H9 (cell line): Measurements from ENCODE around the gene FSIP1. TPM values are rescaled to one million over a fixed set of nuclear protein-coding genes. Genes with fewer than 3 reads are reported as not detected.

Source experiments
- DNase-seq: peaks from one replicate; pipeline ENCODE4 v3.0.0-alpha.2; 2017
- H2AFZ ChIP-seq: one replicate; pipeline ENCODE4 v1.6.1; 2013; ENCODE audit warnings: mild to moderate bottlenecking, low read length, control low read depth, moderate library complexity
- H2AK5ac ChIP-seq: 2 replicates; pipeline ENCODE4 v1.6.1; 2013; ENCODE audit warnings: low read length, control low read depth, mixed read lengths; ENCODE audit not compliant: insufficient read length
- H2BK120ac ChIP-seq: one replicate; pipeline ENCODE4 v1.6.1; 2013; ENCODE audit warnings: low read depth, mild to moderate bottlenecking, low read length, control low read depth, inconsistent platforms; ENCODE audit not compliant: poor library complexity, severe bottlenecking
- H2BK12ac ChIP-seq: 2 replicates; pipeline ENCODE4 v1.6.1; 2013; ENCODE audit warnings: low read length, control low read depth, mixed read lengths, low read depth; ENCODE audit not compliant: insufficient read length
- H2BK15ac ChIP-seq: 2 replicates; pipeline ENCODE4 v1.6.1; 2013; ENCODE audit warnings: low read depth, low read length, control low read depth
- H2BK20ac ChIP-seq: one replicate; pipeline ENCODE4 v1.6.1; 2013; ENCODE audit warnings: low read depth, mild to moderate bottlenecking, low read length, control low read depth, inconsistent platforms; ENCODE audit not compliant: poor library complexity, severe bottlenecking
- H2BK5ac ChIP-seq: 2 replicates; pipeline ENCODE4 v1.6.1; 2013; ENCODE audit warnings: low read length, control low read depth, mixed read lengths; ENCODE audit not compliant: insufficient read length
- H3K14ac ChIP-seq: 2 replicates; pipeline ENCODE4 v1.6.1; 2013; ENCODE audit warnings: low read length, control low read depth; ENCODE audit not compliant: insufficient read depth
- H3K18ac ChIP-seq: 2 replicates; pipeline ENCODE4 v1.6.1; 2013; ENCODE audit warnings: low read depth, mild to moderate bottlenecking, mixed read lengths, low read length, control low read depth; ENCODE audit not compliant: insufficient read length
- H3K23ac ChIP-seq: 2 replicates; pipeline ENCODE4 v1.6.1; 2013; ENCODE audit warnings: low read length, control low read depth, mixed read lengths, low read depth; ENCODE audit not compliant: insufficient read length
- H3K23me2 ChIP-seq: 2 replicates; pipeline ENCODE4 v1.6.1; 2013; ENCODE audit warnings: low read depth, mild to moderate bottlenecking, mixed read lengths, low read length, control low read depth; ENCODE audit not compliant: insufficient read length, poor library complexity, severe bottlenecking
- H3K27ac ChIP-seq: 2 replicates; pipeline ENCODE4 v1.5.1; 2013; ENCODE audit warnings: low read length, control low read depth, mixed read lengths, low read depth; ENCODE audit not compliant: insufficient read length
- H3K27me3 ChIP-seq: 2 replicates; pipeline ENCODE4 v1.6.1; 2013; ENCODE audit warnings: low read length, control low read depth, inconsistent platforms; ENCODE audit not compliant: insufficient read depth
- H3K4ac ChIP-seq: 2 replicates; pipeline ENCODE4 v1.6.1; 2013; ENCODE audit warnings: low read depth, mild to moderate bottlenecking, control low read depth, inconsistent platforms, low read length, moderate library complexity
- H3K4me1 ChIP-seq: 2 replicates; pipeline ENCODE4 v1.6.1; 2013; ENCODE audit warnings: low read length, control low read depth, inconsistent platforms; ENCODE audit not compliant: insufficient read depth
- H3K4me2 ChIP-seq: 2 replicates; pipeline ENCODE4 v1.6.1; 2013; ENCODE audit warnings: low read length, control low read depth, mixed read lengths; ENCODE audit not compliant: insufficient read length, insufficient read depth
- H3K56ac ChIP-seq: 2 replicates; pipeline ENCODE4 v1.6.1; 2013; ENCODE audit warnings: low read depth, mild to moderate bottlenecking, mixed read lengths, low read length, control low read depth; ENCODE audit not compliant: insufficient read length
- H3K79me1 ChIP-seq: 2 replicates; pipeline ENCODE4 v1.6.1; 2013; ENCODE audit warnings: low read depth, mild to moderate bottlenecking, moderate library complexity, low read length, control low read depth, inconsistent platforms; ENCODE audit not compliant: insufficient read depth, poor library complexity, severe bottlenecking
- H3K79me2 ChIP-seq: 2 replicates; pipeline ENCODE4 v1.6.1; 2013; ENCODE audit warnings: low read length, control low read depth, inconsistent platforms; ENCODE audit not compliant: insufficient read depth
- H3K9ac ChIP-seq: 2 replicates; pipeline ENCODE4 v1.6.1; 2013; ENCODE audit warnings: low read length, control low read depth, mixed read lengths; ENCODE audit not compliant: insufficient read length; ENCODE audit errors: extremely low read depth
- H3K9me3 ChIP-seq: one replicate; pipeline ENCODE4 v1.6.1; 2013; ENCODE audit warnings: low read depth, low read length, inconsistent platforms; ENCODE audit not compliant: control insufficient read depth
- H3T11ph ChIP-seq: one replicate; pipeline ENCODE4 v1.6.1; 2013; ENCODE audit warnings: mild to moderate bottlenecking, low read length, control low read depth, inconsistent platforms
- H4K20me1 ChIP-seq: one replicate; pipeline ENCODE4 v1.6.1; 2013; ENCODE audit not compliant: control insufficient read depth, insufficient read length, insufficient read depth
- H4K5ac ChIP-seq: 2 replicates; pipeline ENCODE4 v1.6.1; 2013; ENCODE audit warnings: low read depth, mild to moderate bottlenecking, mixed read lengths, low read length, control low read depth; ENCODE audit not compliant: insufficient read length
- H4K8ac ChIP-seq: replicated peaks from 2 replicates; pipeline ENCODE4 v1.6.1; 2013; ENCODE audit warnings: low read length, control low read depth, mixed read lengths, low read depth; ENCODE audit not compliant: insufficient read length
- H4K91ac ChIP-seq: 2 replicates; pipeline ENCODE4 v1.6.1; 2013; ENCODE audit warnings: low read depth, mild to moderate bottlenecking, moderate library complexity, mixed read lengths, low read length, control low read depth; ENCODE audit not compliant: insufficient read length
- H3K27ac Mint-ChIP-seq, 3 experiments: 2 replicates in 2 of 3; 3 replicates in 1 of 3; pipeline ENCODE4 v1.8.0; 2020 to 2021; ENCODE audit warnings: mixed read lengths in 3 of 3, mild to moderate bottlenecking in 1 of 3, moderate library complexity in 1 of 3
- H3K27me3 Mint-ChIP-seq: 2 replicates; pipeline ENCODE4 v1.8.0; 2021; ENCODE audit warnings: low read depth, mild to moderate bottlenecking, moderate library complexity, mixed read lengths
- H3K36me3 Mint-ChIP-seq, 3 experiments: 2 replicates in 2 of 3; 3 replicates in 1 of 3; pipeline ENCODE4 v1.8.0; 2020 to 2021; ENCODE audit warnings: low read depth in 3 of 3, mixed read lengths in 3 of 3; ENCODE audit not compliant: insufficient read depth in 1 of 3
- H3K4me1 Mint-ChIP-seq, 2 experiments: 2 replicates each; pipeline ENCODE4 v1.8.0; 2020; ENCODE audit warnings: mixed read lengths in 2 of 2
- H3K4me3 Mint-ChIP-seq, 2 experiments: 2 replicates in 1 of 2; 3 replicates in 1 of 2; pipeline ENCODE4 v1.8.0; 2020 to 2021; ENCODE audit warnings: mild to moderate bottlenecking in 2 of 2, mixed read lengths in 2 of 2, moderate library complexity in 1 of 2
- H3K9me3 Mint-ChIP-seq, 2 experiments: 2 replicates in 1 of 2; 3 replicates in 1 of 2; pipeline ENCODE4 v1.8.0; 2020; ENCODE audit warnings: mild to moderate bottlenecking in 2 of 2, mixed read lengths in 2 of 2, moderate library complexity in 1 of 2
- WGBS: extraction: QIAGEN DNeasy Blood & Tissue Kit; methylation state at CpG from one replicate; pipeline ENCODE4 v1.1.7; 2013; ENCODE audit warnings: missing lambda C conversion rate, low lambda C conversion rate, mixed read lengths; ENCODE audit not compliant: insufficient read length; ENCODE audit errors: extremely low coverage; 5-methylcytosine and 5-hydroxymethylcytosine counted together
- total RNA-seq: library from RNA; stranded (reverse); gene quantifications from 2 replicates; pipeline ENCODE4 v1.2.1, GENCODE V29; 2021
- TF ChIP-seq, protein P1 (sequence below): fragments of 200-600 bp; sonication (generic); conservative IDR thresholded peaks from 3 replicates; pipeline ENCODE4 v1.8.0; 2021; ENCODE audit warnings: antibody characterized with exemption, mild to moderate bottlenecking

The FSIP1 gene
- total RNA-seq, 1 experiment from 2014 or later = 0.96 TPM

DNA sequence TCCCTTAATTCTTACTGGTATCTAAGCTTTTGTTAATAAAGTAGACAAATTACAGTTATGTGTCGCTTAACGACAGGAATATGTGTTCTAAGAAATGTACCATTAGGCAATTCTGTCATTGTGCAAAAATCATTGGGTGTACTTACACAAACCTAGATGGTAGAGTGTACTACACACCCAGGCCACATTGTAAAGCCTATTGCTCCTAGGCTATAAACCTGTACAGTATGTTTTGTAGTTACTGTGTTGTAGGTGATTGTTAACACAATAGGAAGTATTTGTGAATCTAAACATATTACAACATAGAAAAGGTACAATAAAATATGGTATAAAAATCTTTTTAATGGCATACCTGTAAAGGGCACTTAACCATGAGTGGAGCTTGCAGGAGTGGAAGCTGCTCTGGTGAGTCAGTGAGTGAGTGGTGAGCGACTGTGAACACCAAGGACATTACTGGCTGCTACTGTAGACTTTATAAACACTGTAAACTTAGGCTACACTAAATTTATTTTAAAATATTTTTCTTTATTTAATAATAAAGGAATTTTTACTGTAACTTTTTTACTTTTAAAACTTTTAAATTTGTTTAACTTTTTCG is 47.4 kb downstream of the FSIP1 start:
- no peak overlapping the region for H2BK20ac ChIP-seq
- H3K14ac ChIP-seq = no peak overlapping the region
- H3K27me3 ChIP-seq = no peaks in the 10 kb centered on the region
- no peak overlapping the region for H4K8ac ChIP-seq
- H2BK15ac ChIP-seq = no peak overlapping the region
- no peaks in the 10 kb centered on the region for H3K23me2 ChIP-seq
- no peaks in the 10 kb centered on the region for H3K79me1 ChIP-seq
- no peaks in the 10 kb centered on the region for H3K79me2 ChIP-seq
- no peak overlapping the region for H3K4ac ChIP-seq
- no peaks in the 10 kb centered on the region for H4K20me1 ChIP-seq
- Mint-ChIP-seq H3K4me1 (peaks cover 0 to 4% of the 10 kb centered on the region in 2 experiments; a peak in 2 of 4 replicates), H3K9me3 (no peaks in the 10 kb centered on the region), H3K36me3 (no peaks in the 10 kb centered on the region; a peak in 1 of 7 replicates), H3K4me3 (no peak overlapping the region), H3K27me3 (no peaks in the 10 kb centered on the region), H3K27ac (no peak overlapping the region)
- H4K5ac ChIP-seq = no peak overlapping the region
- DNase-seq = no peak
- no peak overlapping the region for H3K4me2 ChIP-seq
- no peak overlapping the region for H2BK5ac ChIP-seq
- no peak overlapping the region for H3K23ac ChIP-seq
- H2AFZ ChIP-seq = no peak overlapping the region
- no peak overlapping the region for H2BK12ac ChIP-seq
- no peaks in the 10 kb centered on the region for H3K4me1 ChIP-seq
- H2BK120ac ChIP-seq = no peak overlapping the region
- no peaks in the 10 kb centered on the region for H3K9me3 ChIP-seq
- no peak overlapping the region for H2AK5ac ChIP-seq
- H3K56ac ChIP-seq = no peak overlapping the region
- no peak overlapping the region for H3T11ph ChIP-seq
- no peak overlapping the region for H3K27ac ChIP-seq
- H3K18ac ChIP-seq = no peak overlapping the region
- H4K91ac ChIP-seq = no peak overlapping the region
- WGBS = no CpG with 5 or more reads among the region's 4 CpGs
- no peak overlapping the region for H3K9ac ChIP-seq
- TF ChIP-seq, protein P1, sequence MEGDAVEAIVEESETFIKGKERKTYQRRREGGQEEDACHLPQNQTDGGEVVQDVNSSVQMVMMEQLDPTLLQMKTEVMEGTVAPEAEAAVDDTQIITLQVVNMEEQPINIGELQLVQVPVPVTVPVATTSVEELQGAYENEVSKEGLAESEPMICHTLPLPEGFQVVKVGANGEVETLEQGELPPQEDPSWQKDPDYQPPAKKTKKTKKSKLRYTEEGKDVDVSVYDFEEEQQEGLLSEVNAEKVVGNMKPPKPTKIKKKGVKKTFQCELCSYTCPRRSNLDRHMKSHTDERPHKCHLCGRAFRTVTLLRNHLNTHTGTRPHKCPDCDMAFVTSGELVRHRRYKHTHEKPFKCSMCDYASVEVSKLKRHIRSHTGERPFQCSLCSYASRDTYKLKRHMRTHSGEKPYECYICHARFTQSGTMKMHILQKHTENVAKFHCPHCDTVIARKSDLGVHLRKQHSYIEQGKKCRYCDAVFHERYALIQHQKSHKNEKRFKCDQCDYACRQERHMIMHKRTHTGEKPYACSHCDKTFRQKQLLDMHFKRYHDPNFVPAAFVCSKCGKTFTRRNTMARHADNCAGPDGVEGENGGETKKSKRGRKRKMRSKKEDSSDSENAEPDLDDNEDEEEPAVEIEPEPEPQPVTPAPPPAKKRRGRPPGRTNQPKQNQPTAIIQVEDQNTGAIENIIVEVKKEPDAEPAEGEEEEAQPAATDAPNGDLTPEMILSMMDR = no peak
